GM23248 (cell line): ENCODE data around the gene CENPP.

Experiments used
- EZH2 ChIP-seq: fragments of 200-600 bp; sonication (generic); IDR thresholded peaks from 2 replicates; pipeline ENCODE4 v1.6.1; 2018; ENCODE audit warnings: antibody characterized with exemption, mild to moderate bottlenecking; ENCODE audit not compliant: insufficient read depth, poor library complexity, severe bottlenecking
- EZH2phosphoT487 ChIP-seq: fragments of 200-600 bp; sonication (generic); IDR thresholded peaks from 2 replicates; pipeline ENCODE4 v1.6.1; 2018; ENCODE audit warnings: antibody characterized with exemption, moderate library complexity, mild to moderate bottlenecking, low read depth; ENCODE audit not compliant: insufficient read depth

DNA sequence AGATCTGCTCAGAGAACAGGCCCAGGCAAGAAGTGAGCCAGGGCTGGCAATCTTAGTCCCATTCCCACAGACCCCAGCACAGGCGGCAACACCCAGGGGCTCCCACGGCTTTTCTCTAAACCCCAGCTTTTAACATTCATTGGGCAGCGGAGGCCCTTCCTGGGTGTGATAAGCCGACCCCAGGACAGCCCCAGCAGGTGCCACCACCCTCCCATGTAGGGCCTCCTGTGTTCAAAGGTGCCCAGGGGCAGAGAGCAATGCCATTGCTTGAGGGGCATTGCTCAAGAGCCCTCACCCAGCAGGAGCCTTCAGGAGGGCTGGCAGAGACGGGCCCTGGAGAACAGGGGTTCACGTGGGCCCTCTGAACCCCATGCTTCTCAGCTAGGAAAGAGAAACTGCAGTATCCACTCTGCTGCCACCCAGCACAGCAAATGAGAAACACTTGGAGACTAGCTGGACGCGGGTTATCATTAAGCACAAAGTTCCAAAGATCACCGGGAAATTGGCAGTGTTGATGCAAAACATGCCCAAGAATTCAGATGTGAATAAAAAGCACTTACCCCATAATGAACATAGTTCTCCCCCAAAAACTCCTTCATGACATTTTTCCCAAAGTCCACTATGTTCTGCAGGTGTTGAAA, 330.3 kb downstream of the CENPP start:
- TF ChIP-seq EZH2 (no peak), EZH2phosphoT487 (no peak)
